HUES64 (cell line): ENCODE results near the gene SLC9A9.
"Not testable (repeated sequence)": the region's sequence is repeated elsewhere in the genome, so short reads cannot be mapped to it uniquely, and the experiment has no call there.

Experiments used
- H3K27ac ChIP-seq: 2 replicates; pipeline ENCODE4 v1.7.0; 2013; ENCODE audit warnings: low read depth, low read length, inconsistent platforms
- H3K27me3 ChIP-seq: 2 replicates; pipeline ENCODE4 v1.6.1; 2013; ENCODE audit warnings: mild to moderate bottlenecking, low read length; ENCODE audit not compliant: insufficient read depth
- H3K36me3 ChIP-seq: 2 replicates; pipeline ENCODE4 v1.6.1; 2013; ENCODE audit warnings: mild to moderate bottlenecking, low read length; ENCODE audit not compliant: insufficient read depth
- H3K4me1 ChIP-seq: 2 replicates; pipeline ENCODE4 v1.6.1; 2013; ENCODE audit warnings: mild to moderate bottlenecking, low read length, moderate library complexity; ENCODE audit not compliant: insufficient read depth
- H3K4me3 ChIP-seq: 2 replicates; pipeline ENCODE4 v1.5.1; 2013; ENCODE audit warnings: mild to moderate bottlenecking, low read length, moderate library complexity
- H3K9ac ChIP-seq: 2 replicates; pipeline ENCODE4 v1.6.1; 2013; ENCODE audit warnings: mild to moderate bottlenecking, low read depth, low read length
- H3K9me3 ChIP-seq: 2 replicates; pipeline ENCODE4 v1.6.1; 2013; ENCODE audit warnings: low read depth, low read length; ENCODE audit not compliant: insufficient read depth
- WGBS: fragments of 150-250, 120-280 bp; methylation state at CpG from one replicate; pipeline ENCODE4 v1.1.7; 2013; ENCODE audit warnings: missing lambda C conversion rate; 5-methylcytosine and 5-hydroxymethylcytosine counted together

Gene SLC9A9

DNA sequence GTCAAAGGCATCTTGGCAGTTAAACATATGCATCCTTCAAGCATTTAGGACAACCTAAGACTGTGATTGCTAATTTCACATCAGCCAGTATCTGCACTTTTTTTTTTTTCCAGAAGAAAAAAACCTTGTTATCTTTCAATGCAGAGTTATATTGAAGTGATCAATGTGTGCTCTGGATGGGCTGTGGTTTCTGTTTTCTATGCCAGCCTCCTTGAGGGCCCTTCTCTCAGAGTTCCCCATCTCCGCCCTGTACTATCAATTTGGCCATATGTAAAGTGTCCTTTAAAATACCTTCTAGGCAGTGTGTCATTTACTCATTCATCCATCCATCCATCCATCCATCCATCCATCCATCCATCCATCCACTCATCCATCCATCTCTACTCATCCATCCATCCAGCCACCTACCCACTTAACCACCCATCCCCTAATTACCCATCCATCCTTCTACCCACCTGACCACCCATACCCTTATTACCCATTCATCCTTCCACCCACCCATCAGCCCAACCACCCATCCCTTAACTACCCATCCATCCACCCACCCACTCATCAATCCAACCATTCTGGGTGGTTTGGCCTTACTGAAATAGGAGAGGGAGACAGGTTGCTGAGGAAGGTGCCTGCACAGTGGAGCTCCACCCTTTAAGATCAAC is 406.6 kb downstream of the SLC9A9 start:
- no peaks in the 10 kb centered on the region for H3K36me3 ChIP-seq
- no peaks in the 10 kb centered on the region for H3K27me3 ChIP-seq
- H3K27ac ChIP-seq: no peak overlapping the region
- no peaks in the 10 kb centered on the region for H3K9me3 ChIP-seq
- no peak overlapping the region for H3K9ac ChIP-seq
- H3K4me3 ChIP-seq: no peak overlapping the region
- no peaks in the 10 kb centered on the region for H3K4me1 ChIP-seq
- 86% methylated on average over 1 of the region's 1 CpG for WGBS

- Histone ChIP-seq H3K27ac (no peak overlapping the region), H3K4me3 (no peak overlapping the region), H3K27me3 (no peaks in the 10 kb centered on the region), H3K9ac (no peak overlapping the region), H3K36me3 (no peaks in the 10 kb centered on the region), H3K4me1 (no peaks in the 10 kb centered on the region), H3K9me3 (no peaks in the 10 kb centered on the region)
- 61% methylated on average over 1 of the region's 1 CpG for WGBS
Measured at GRCh38 chr3:143439817-143440216, 408.5 kb downstream of the SLC9A9 start.

- H3K27ac ChIP-seq: no peak overlapping the region
- no peaks in the 10 kb centered on the region for H3K27me3 ChIP-seq
- WGBS: 91% methylated on average over 10 of the region's 10 CpGs
- no peaks in the 10 kb centered on the region for H3K36me3 ChIP-seq
- H3K4me1 ChIP-seq: no peaks in the 10 kb centered on the region
- no peak overlapping the region for H3K4me3 ChIP-seq
- no peaks in the 10 kb centered on the region for H3K9me3 ChIP-seq
- H3K9ac ChIP-seq: no peak overlapping the region
Measured at GRCh38 chr3:143437405-143437804, 410.9 kb downstream of the SLC9A9 start.

GRCh38 chr3:143436231-143436930 is 411.9 kb downstream of the SLC9A9 start:
- H3K9ac ChIP-seq: no peak overlapping the region
- 97% methylated on average over 5 of the region's 5 CpGs for WGBS

DNA sequence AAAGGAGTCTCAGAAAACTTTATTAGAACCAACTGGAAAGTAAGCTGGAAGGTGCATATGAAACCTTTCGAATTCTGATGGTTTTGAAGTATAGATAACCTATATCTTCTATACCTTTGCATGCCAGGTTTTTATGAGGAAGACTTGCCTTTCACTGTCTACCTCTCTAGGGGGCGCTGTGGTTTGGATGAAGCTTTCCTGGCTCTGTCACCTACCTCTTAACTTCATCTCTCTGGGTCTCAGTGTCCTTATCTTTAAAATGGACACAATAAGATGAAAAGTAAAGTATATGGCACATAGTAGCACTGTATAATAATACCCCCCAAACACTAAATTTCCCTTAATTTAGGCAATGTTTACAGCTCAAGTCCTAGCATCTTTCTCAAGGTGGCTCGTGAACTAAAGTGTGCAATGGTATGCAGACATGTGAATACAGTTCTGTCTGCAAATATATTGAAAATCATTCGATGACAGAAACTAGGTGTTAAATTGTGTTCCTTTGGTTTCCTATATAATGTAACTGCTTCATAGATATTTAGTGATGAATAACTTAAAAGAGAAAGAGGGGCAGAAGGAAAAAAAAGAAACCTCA is 414.4 kb downstream of the SLC9A9 start:
- H3K9me3 ChIP-seq: no peaks in the 10 kb centered on the region
- H3K27ac ChIP-seq: no peak overlapping the region
- no peaks in the 10 kb centered on the region; the same call in 1 of the 2 replicates for H3K4me1 ChIP-seq
- 0 out of 2 replicates have a peak, but pooled peaks cover 6% of the 10 kb centered on the region for H3K27me3 ChIP-seq
- H3K4me3 ChIP-seq: no peak overlapping the region
- 72% methylated on average over 3 of the region's 4 CpGs for WGBS
- no peak overlapping the region for H3K9ac ChIP-seq
- no peaks in the 10 kb centered on the region for H3K36me3 ChIP-seq

More at GRCh38 chr3:143436231-143436930, 411.9 kb downstream of the SLC9A9 start:
- no peaks in the 10 kb centered on the region for H3K27me3 ChIP-seq
- H3K36me3 ChIP-seq: no peaks in the 10 kb centered on the region
- H3K27ac ChIP-seq: no peak overlapping the region
- H3K4me3 ChIP-seq: no peak overlapping the region
- H3K9me3 ChIP-seq: no peaks in the 10 kb centered on the region
- no peaks in the 10 kb centered on the region for H3K4me1 ChIP-seq

GRCh38 chr3:143431298-143431697 is 417.0 kb downstream of the SLC9A9 start:
- not testable (repeated sequence) for H3K36me3 ChIP-seq, H3K4me1 ChIP-seq

GRCh38 chr3:143430568-143430967 is 417.7 kb downstream of the SLC9A9 start:
- no peaks in the 10 kb centered on the region; the same call in 1 of the 2 replicates for H3K4me1 ChIP-seq
- WGBS: 86% methylated on average over 1 of the region's 1 CpG
- no peak overlapping the region for H3K4me3 ChIP-seq
- no peak overlapping the region for H3K27ac ChIP-seq
- no peak overlapping the region for H3K9ac ChIP-seq
- H3K36me3 ChIP-seq: no peaks in the 10 kb centered on the region
- 0 out of 2 replicates have a peak, but pooled peaks cover 6% of the 10 kb centered on the region for H3K27me3 ChIP-seq
- no peaks in the 10 kb centered on the region for H3K9me3 ChIP-seq

More at GRCh38 chr3:143431298-143431697, 417.0 kb downstream of the SLC9A9 start:
- not testable (repeated sequence) for H3K27me3 ChIP-seq, H3K9me3 ChIP-seq, H3K9ac ChIP-seq, H3K4me3 ChIP-seq, H3K27ac ChIP-seq
- WGBS: 95% methylated on average over 7 of the region's 7 CpGs

DNA sequence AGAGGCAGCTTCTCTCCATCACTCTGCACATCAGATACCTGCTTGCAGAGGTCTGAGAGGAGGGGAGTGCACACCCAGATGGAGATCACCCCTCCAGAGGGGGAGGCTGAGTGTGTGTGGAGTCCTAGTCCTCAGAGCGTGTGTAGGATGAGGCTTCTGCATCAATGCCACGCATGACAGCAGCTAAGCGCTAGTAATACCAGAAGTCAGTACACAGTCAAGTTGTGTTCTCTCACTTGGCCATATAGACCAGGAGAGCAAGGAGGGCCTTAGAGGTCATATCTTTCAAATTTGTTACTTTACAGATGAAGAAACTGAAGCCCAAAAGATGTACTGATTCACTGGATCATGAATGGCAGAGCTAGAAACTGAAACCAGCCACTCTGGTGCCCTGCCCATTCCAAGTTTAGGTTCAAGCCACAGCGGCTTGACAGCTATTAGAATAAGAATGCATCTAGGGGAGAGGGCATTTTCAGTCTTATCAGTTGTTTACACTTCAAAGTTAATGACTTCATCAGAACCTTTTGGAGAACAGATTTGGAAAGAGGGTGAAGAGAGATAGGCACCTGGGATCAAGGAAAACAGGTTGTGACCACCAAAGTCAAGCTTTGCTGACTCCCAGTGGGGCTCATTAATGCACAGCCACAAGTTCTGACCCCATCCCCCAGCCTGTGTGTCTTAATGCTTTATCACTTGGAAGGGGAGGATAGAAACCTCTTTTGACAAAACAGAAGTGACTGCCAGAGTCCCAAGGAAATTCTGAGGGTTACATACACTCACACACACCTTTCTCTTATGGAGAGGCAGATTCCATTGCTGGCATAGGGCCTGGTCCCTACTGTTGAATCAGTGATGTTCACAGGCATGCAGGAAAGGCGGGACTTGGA is 418.4 kb downstream of the SLC9A9 start:
- H3K27ac ChIP-seq: no peak overlapping the region
- WGBS: 67% methylated on average over 5 of the region's 5 CpGs
- H3K9me3 ChIP-seq: no peaks in the 10 kb centered on the region
- no peak overlapping the region for H3K9ac ChIP-seq
- H3K4me3 ChIP-seq: no peak overlapping the region
- 0 out of 2 replicates have a peak, but pooled peaks cover 6% of the 10 kb centered on the region for H3K27me3 ChIP-seq
- no peaks in the 10 kb centered on the region; the same call in 1 of the 2 replicates for H3K4me1 ChIP-seq
- no peaks in the 10 kb centered on the region for H3K36me3 ChIP-seq

GRCh38 chr3:143428294-143428693 is 420.0 kb downstream of the SLC9A9 start:
- H3K27ac ChIP-seq: no peak overlapping the region
- no peak overlapping the region for H3K4me3 ChIP-seq
- H3K9me3 ChIP-seq: no peaks in the 10 kb centered on the region
- H3K27me3 ChIP-seq: 0 out of 2 replicates have a peak, but pooled peaks cover 6% of the 10 kb centered on the region
- H3K4me1 ChIP-seq: no peaks in the 10 kb centered on the region; the same call in 1 of the 2 replicates
- no peaks in the 10 kb centered on the region for H3K36me3 ChIP-seq
- 87% methylated on average over 1 of the region's 1 CpG for WGBS
- no peak overlapping the region for H3K9ac ChIP-seq

DNA sequence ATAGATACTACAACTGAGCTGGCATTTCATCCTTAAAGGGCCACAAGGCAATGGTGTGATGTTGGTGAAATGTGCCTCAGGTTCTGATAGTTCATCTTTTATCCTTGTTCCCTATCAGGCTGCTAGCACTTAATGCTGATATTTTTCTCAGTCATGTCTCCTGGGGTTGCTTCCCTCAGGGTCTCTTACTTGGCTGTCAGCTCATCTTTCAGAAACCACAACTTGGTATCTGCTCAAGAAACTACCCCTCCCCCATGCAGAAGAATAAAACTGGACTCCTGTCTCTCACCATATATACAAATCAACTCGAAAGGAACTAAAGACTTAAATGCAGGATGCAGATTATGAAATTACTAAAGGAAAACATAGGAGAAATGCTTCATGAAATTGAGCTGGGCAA is 420.6 kb downstream of the SLC9A9 start:
- Histone ChIP-seq H3K9me3 (no peaks in the 10 kb centered on the region), H3K4me1 (no peaks in the 10 kb centered on the region; the same call in 1 of the 2 replicates), H3K4me3 (no peak overlapping the region), H3K27ac (no peak overlapping the region), H3K27me3 (0 out of 2 replicates have a peak, but pooled peaks cover 6% of the 10 kb centered on the region), H3K9ac (no peak overlapping the region), H3K36me3 (no peaks in the 10 kb centered on the region)
- WGBS: 86% methylated on average over 1 of the region's 1 CpG
